HG03095 (cell line): ENCODE measurements around the gene GINS1.

Experiments
- ATAC-seq: cut with Tn5 transposase; IDR thresholded peaks from one replicate; pipeline ENCODE4 v1.9.1; 2021; ENCODE audit warnings: moderate library complexity; ENCODE audit not compliant: unreplicated experiment

Gene GINS1

DNA sequence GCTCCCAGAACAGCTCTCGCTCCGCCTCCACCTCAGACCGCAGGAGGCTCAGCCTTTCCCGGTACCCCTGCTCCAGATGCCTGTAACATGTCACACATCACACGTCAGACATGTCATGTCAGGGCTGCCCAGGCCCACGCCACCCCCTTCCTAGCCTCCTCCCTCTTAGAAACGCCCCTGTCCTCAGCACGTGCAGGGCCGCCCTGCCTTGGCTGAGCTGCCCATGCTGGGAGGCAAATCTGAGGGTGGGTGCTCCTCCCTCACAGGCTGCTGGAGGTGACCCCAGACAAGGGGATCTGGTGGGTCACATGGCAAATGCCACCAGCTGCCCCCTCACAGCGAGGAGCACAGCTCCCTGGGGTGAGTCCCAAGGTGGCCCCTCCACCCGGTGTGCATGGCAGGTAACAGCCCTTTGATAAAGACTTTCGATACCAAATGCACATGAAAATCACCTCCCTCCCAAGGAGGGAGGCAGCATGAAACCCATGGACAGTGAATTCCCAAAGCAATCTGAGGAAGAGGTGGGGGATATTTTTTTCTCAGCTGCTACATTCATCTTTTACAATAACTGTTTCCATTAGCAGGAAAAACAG, 84.1 kb downstream of the GINS1 start:
- ATAC-seq = no peak

DNA sequence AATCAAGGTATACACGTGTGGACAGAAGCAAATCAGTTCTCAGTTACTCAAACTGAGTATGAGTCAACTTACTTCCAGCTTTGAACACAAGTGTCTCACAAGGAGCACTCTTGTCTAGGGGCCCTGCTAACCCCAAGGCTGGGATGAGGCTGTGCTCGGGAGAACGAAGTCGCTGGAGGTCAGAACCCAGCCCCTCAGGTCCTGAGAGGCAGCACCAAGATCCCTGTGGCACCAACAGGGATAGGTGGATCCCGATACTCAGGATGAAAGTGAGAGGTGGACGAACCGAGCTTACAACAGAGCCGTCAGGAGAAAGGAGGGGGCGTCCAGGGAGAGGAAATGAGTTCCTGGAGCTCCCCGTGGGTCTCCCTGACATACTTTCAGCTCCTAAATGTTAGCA, 85.7 kb downstream of the GINS1 start:
- ATAC-seq = no peak

DNA sequence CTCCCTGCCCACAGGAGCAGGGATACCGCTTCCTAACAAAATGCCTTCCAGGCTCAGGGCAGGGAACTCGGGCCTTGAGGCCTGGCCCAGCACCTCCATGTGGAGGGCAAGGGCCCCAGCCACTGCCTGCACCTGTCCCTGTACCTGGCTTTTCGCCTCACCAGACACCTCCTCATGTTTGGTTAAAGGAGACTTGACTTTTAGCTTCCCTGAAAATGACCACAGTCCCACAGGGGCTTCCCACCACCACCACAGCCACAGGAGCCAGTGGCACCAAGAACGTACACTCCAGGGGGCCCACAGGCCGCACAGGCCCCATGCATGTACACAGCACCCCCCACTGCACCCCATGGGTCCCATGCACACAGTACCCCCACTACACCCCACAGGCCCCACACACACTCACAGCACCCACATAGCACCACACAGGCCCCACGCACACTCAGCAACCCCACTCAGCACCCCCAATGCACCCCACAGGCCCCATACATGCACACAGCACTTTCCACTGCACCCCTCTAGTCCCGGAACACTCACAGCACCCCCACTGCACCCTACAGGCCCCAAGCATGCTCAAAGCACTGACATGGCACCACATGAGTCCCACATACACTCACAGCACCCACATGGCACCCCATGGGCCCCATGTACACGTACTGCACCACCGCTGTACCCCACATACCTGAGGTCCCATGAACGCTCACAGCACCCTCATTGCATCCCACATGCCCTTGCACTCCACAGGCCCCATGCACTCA, 86.5 kb downstream of the GINS1 start:
- ATAC-seq = no peak

DNA sequence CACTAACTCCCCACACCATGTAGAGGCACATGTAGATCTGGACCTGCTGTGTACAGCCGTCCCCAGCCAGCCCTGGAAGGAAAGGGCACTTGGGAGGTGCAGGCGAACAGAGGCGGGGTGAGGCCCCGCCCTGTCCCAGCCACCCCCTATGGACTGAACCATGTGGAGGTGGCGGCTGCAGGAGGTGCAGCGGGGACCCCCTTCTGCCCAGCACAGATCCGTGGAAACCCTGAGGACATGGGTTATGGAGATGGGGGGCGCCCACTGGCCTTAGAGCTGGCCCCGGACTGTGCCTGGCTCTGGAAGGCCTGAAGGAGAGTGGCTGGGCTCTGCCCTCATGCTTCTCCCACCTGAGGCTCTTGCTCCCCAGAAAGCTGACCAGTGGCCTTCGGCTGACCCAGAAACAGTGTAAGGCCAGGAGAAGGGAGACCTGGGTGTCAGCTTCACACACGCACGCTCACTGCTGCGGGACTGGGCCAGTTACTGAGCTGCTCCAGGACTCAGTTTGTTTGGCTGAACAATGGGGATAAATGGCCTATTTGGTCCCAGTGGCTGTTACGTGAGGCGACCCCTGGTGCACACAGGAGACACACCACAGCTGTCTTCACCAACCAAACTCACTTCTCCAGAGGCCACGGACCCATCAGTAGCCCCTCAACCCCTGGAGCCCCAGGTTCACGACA, 87.2 kb downstream of the GINS1 start:
- ATAC-seq = no peak

GRCh38 chr20:25495189-25495824, 87.8 kb downstream of the GINS1 start:
- no peak for ATAC-seq

DNA sequence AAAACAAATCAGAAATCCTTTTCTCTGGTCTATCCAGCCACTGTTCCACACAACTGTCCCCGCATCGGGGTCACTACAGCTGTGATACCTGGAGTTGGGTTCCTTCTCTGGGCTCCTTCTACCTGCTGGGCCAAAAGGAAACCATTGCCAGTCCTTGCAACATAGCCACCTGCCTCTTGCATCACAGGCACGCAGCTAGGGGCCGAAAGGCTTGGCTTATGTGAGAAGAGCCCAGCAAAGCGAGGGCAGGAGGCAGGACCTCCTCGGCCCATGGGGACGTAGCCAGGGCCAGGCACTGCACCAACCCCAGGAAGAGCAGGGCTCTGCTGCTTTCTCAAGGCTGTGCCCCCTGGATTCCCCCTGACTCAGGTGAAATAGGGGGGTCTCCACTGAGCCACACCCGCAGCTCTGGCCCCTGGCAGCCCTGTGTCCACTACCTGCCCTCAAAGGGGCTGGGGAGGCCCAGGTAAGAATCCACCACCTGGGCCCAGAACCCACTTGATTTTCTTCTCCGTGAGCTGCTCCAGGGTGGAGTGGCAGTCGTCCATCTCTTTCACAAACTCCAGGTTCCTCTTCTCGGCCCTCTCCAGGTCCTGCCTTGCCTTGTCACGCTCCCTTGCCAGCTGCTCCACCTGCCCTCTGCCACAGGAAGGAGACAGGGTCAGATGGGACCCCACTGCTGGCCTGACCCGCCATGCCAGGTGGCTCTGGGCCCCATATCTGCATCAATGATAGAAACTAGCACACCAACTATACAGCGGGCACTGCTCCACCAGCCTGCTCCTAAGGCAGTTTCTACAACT, 88.9 kb downstream of the GINS1 start:
- no peak for ATAC-seq

DNA sequence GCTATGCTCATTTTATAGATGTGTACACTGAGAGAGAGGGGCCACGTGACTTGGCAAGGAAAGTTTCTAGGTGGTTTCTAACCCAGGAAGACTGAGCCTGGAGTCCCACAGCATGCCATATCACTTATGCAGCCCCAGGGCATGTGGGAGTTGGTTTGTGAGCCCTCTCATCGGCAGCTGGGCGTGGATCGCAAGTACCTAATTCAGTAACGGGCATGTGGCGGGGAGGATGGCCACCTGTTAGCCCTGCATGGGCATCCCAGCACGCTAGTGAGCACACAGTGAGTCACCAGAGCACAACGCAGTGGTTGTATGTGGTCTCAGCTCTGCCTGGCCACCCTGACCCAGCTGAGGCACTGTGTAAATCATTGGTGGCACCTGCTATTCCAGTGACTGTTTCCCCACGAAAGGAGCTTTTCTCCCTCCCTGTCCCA, 89.5 kb downstream of the GINS1 start:
- no peak for ATAC-seq

GRCh38 chr20:25497586-25498279, 90.3 kb downstream of the GINS1 start:
- no peak for ATAC-seq
